ENCODE data around the gene PGS1. TPM values are rescaled to one million over a fixed set of nuclear protein-coding genes. Genes with fewer than 3 reads are reported as not detected.

The PGS1 gene
- total and polyA plus RNA-seq, 9 donors, result 13.5 to 50.2 (median 35.0) TPM

GRCh38 chr17:78376161-78376560 lies 2.3 kb upstream of the PGS1 start:
- H3K27me3 ChIP-seq, result no peaks in the 10 kb centered on the region
- no peak for DNase-seq
- no peak overlapping the region for H3K4me3 ChIP-seq
- H3K27ac ChIP-seq, result no peak overlapping the region
- peaks cover 1% of the 10 kb centered on the region for H3K4me1 ChIP-seq (ENCODE audit: insufficient read depth)
- TF ChIP-seq CTCF (IDR thresholded peaks at IDR 0.05), result no peak
- no peak for TF ChIP-seq EP300 (IDR thresholded peaks at IDR 0.05)
- TF ChIP-seq POLR2A (IDR thresholded peaks at IDR 0.05), result no peak
- intact Hi-C loops (cut with DNase I), result loop anchor here in 1 of 4 donors (10.0 kb wide), 1 partner anchor 251 kb away; the partner anchor contains the start of gene TMC6
- H3K36me3 ChIP-seq, result no peaks in the 10 kb centered on the region
- no peaks in the 10 kb centered on the region for H3K9me3 ChIP-seq
- 70 to 80% (median 77%) methylated on average over 5 of the region's 5 CpGs for WGBS, 3 donors

GRCh38 chr17:78377858-78378224 lies 608 bp upstream of the PGS1 start:
- no peak for DNase-seq
- H3K9me3 ChIP-seq, result no peaks in the 10 kb centered on the region
- intact Hi-C loops (cut with DNase I), result loop anchor here in 1 of 4 donors (10.0 kb wide), 1 partner anchor 253 kb away; the partner anchor contains the start of gene TMC6
- TF ChIP-seq EP300 (IDR thresholded peaks at IDR 0.05) (no peak), CTCF (IDR thresholded peaks at IDR 0.05) (no peak), POLR2A (IDR thresholded peaks at IDR 0.05) (no peak)
- H3K27ac ChIP-seq, result peak overlapping the region in 1 of 2 donors; percentile 47
- peak overlapping the region; percentile 95 for H3K4me3 ChIP-seq
- no peaks in the 10 kb centered on the region for H3K27me3 ChIP-seq
- 37 to 51% (median 47%) methylated on average over 14 of the region's 14 CpGs for WGBS, 3 donors
- H3K4me1 ChIP-seq (ENCODE audit: insufficient read depth), result peaks cover 1% of the 10 kb centered on the region
- H3K36me3 ChIP-seq, result no peaks in the 10 kb centered on the region

DNA sequence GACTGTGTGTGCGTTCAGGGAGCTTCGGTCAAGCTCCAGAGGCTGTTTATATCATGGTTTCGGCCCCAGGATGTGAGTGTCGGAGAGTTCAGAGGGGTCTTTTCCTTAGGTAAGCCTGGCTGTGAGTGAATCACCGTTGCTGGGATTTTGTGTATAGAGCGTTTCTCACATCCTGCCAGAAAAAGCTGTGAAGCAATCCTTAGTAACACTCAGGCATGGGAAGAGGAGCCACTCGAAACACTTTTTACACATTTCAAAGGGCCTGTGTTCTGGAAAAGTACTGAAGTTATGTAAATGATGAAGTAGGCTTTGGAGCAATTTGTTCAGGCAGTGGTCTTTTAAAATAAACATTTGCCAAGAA lies 662 bp downstream of the PGS1 start:
- no peak for DNase-seq
- peaks cover 3% of the 10 kb centered on the region for H3K4me1 ChIP-seq (ENCODE audit: insufficient read depth)
- WGBS, 3 donors, result 4% methylated on average over 7 of the region's 7 CpGs
- no peak for TF ChIP-seq CTCF (IDR thresholded peaks at IDR 0.05)
- H3K9me3 ChIP-seq, result no peaks in the 10 kb centered on the region
- H3K27ac ChIP-seq, result peak overlapping the region in 1 of 2 donors; percentile 47
- no peaks in the 10 kb centered on the region for H3K36me3 ChIP-seq
- H3K27me3 ChIP-seq, result no peaks in the 10 kb centered on the region
- intact Hi-C loops (cut with DNase I), result loop anchor here in 1 of 4 donors (10.0 kb wide), 1 partner anchor 254 kb away; the partner anchor contains the start of gene TMC6
- H3K4me3 ChIP-seq, result peak overlapping the region; percentile 95

DNA sequence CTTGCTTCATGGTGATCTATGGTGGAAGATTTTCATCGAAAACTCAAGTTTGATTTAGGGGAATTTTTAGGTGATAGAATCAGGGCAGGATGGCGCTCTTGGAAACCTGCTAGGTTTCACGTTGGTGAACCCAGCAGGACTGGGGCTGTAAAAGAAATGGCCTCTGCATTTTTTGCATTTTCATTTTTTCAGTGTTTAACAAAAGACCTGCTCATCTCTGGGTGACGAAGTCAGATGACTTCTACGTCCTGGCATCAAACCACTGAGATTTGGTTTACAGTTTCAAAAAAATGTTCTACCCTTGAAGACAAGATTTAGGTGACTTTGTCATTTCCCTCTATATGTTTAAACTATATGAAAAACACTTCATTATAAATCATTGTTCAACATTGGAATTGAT lies 1.9 kb downstream of the PGS1 start:
- no peak for DNase-seq
- H3K27me3 ChIP-seq, result no peaks in the 10 kb centered on the region
- peaks cover 5% of the 10 kb centered on the region for H3K4me1 ChIP-seq (ENCODE audit: insufficient read depth)
- H3K27ac ChIP-seq, result no peak overlapping the region
- H3K4me3 ChIP-seq, result no peak overlapping the region
- H3K9me3 ChIP-seq, result no peaks in the 10 kb centered on the region
- TF ChIP-seq EP300 (IDR thresholded peaks at IDR 0.05) (no peak), POLR2A (IDR thresholded peaks at IDR 0.05) (no peak), CTCF (IDR thresholded peaks at IDR 0.05) (no peak)
- intact Hi-C loops (cut with DNase I), result loop anchor here in 1 of 4 donors (5.0 kb wide), 1 partner anchor 37 kb away; no protein-coding TSS in a partner anchor
- H3K36me3 ChIP-seq, result no peaks in the 10 kb centered on the region
- 82 to 88% (median 82%) methylated on average over 5 of the region's 5 CpGs for WGBS, 3 donors

Measured in ovary (tissue), 9 donors.